AG04449 (cell line): ENCODE data around the gene LPP.
A peak's percentile ranks its signal among the peaks of the same experiment; 100 is the strongest.

Experiments used
- CTCF ChIA-PET: fragments of 350-600 bp; formaldehyde crosslinking; extraction: SDS; loops from one replicate; lab custom pipeline; 2021; ENCODE audit warnings: antibody characterized with exemption; lab: Yijun Ruan, JAX
- POLR2A ChIA-PET: fragments of 400-600, 350-600 bp; formaldehyde crosslinking; extraction: SDS; loops from one replicate; lab custom pipeline; 2020; ENCODE audit warnings: antibody characterized with exemption, inconsistent platforms; lab: Yijun Ruan, JAX
- DNase-seq: peaks from one replicate; pipeline ENCODE4 v3.0.0-alpha.2; 2010; ENCODE audit warnings: low read depth, low spot score
- H3K4me3 ChIP-seq: 2 replicates; pipeline ENCODE4 v1.5.1; 2011; ENCODE audit warnings: low read depth, mild to moderate bottlenecking, control low read depth, low read length
- CTCF ChIP-seq: IDR thresholded peaks from one replicate; pipeline ENCODE4 v1.5.1; 2011; ENCODE audit warnings: mild to moderate bottlenecking, moderate library complexity, low read length, control low read depth, inconsistent platforms; ENCODE audit not compliant: insufficient read depth; ENCODE audit errors: missing control alignments

The LPP gene

DNA sequence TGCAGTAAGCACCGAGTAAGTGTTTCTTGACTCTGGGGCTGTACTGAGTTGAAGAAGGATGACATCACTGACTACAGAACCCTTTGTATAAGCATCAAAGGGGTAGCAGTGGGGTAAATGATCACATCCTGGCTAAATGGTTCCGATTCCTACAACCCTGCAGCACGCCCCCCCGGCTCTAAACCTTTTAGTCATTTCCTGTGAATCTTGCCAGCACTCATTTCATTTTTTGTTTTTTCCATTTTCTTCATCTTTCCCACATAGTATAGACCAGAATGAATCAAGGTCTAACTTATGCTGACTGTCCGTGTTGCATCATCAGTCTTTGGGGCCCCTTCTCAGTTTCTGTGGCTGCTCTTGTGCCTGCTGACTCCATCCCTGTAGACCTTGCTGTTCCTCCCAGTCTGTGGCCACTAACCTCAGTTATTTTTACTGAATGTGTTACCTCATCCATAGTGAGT, 634.7 kb downstream of the LPP start:
- no peak for TF ChIP-seq CTCF
- peak; percentile 79 for DNase-seq
- CTCF ChIA-PET: interaction anchor here (0.8 to 1.6 kb wide), 2 partner anchors 166 to 1048 kb away, joined by 5 to 9 read pairs; no protein-coding TSS in a partner anchor
- POLR2A ChIA-PET: no interaction called here
- no peak overlapping the region for H3K4me3 ChIP-seq

- H3K4me3 ChIP-seq: no peak overlapping the region
- no peak for DNase-seq
- POLR2A ChIA-PET: no interaction called here
- TF ChIP-seq CTCF: no peak
- CTCF ChIA-PET: no interaction called here
Observed at GRCh38 chr3:188789251-188789650, 635.3 kb downstream of the LPP start.

DNA sequence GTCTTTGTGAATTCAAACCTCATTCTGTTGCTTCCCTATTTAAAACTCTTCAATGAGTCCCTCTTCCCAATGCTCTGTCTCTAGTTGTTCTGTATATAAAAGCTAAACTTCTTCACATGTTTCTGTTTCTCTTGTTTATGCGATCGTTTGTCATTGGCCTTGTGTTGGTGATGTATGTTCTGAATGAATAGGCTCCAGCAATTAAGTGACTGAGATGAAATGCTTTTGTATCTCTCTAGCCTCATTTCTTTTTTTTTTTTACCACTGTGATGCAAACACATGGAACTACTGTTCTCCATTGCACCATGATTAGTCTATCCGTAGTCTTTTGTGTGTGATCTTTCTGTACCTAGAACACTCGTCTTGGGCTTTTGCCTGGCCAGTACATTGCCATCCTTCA, 637.4 kb downstream of the LPP start:
- ChIA-PET CTCF (interaction anchor here (1.5 to 4.2 kb wide), 2 partner anchors 163 to 1050 kb away, joined by 4 to 30 read pairs; no protein-coding TSS in a partner anchor), POLR2A (no interaction called here)
- no peak for TF ChIP-seq CTCF
- no peak for DNase-seq
- H3K4me3 ChIP-seq: no peak overlapping the region

GRCh38 chr3:188792793-188793192, 638.8 kb downstream of the LPP start:
- no peak for DNase-seq
- no peak overlapping the region for H3K4me3 ChIP-seq
- TF ChIP-seq CTCF: peak; percentile 61
- CTCF ChIA-PET: interaction anchor here (1.4 to 4.2 kb wide), 3 partner anchors 39 to 1053 kb away, joined by 3 to 30 read pairs (median 6); no protein-coding TSS in a partner anchor
- POLR2A ChIA-PET: interaction anchor here (0.5 kb wide), 1 partner anchor 20 kb away, joined by 3 read pairs; no protein-coding TSS in a partner anchor

DNA sequence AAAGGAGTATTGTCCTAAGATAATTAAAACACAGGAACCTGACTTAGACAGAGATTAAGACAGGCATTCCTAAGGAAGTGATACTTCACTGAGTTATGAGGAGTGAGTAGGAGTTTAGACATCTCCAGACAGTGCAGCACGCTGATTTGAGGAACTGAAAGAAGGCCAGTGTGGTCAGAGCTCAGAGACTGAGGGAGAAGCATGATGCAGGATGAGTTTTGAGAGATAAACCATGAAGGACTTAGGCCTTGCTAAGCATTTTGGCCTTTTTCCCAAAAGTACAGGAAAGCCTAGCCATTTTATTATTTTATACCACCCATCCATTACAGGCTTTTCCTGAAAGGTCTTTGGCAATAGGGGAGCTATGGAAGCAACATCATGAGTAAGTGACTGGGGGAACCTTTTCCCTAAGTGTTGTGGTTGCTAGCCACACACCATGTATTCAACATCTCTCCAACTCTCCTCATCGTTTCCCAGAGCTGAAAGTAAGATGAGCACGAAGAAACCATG, 642.2 kb downstream of the LPP start:
- CTCF ChIA-PET: interaction anchor here (1.1 kb wide), 2 partner anchors 9 to 160 kb away, joined by 3 to 4 read pairs; no protein-coding TSS in a partner anchor
- peak; percentile 97 for DNase-seq
- POLR2A ChIA-PET: interaction anchor here (0.6 to 1.1 kb wide), 4 partner anchors 19 to 501 kb away, joined by 3 to 5 read pairs (median 4); no protein-coding TSS in a partner anchor

DNA sequence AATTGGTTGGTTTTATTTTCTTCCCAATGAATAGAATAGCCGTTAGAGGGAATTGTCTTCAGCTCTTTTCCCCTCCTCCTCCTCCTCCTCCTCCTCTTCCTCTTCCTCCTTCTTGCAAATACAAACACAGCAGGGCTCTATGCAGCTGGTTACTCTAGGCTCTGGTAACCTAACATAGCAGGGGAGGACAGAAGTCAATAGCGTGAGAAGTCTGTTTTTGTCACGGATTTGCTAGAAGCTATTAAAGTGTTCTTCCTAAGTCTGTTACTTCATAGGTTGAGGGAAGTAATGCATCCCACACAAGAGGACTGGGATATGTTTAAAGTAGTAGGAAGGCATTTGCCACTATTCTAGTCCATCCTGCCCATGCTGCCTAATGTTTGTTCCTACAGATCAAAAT, 643.1 kb downstream of the LPP start:
- no peak for TF ChIP-seq CTCF
- POLR2A ChIA-PET: no interaction called here

More for the DNA sequence above, 642.2 kb downstream of the LPP start:
- H3K4me3 ChIP-seq: no peak overlapping the region
- no peak for TF ChIP-seq CTCF

More for the DNA sequence above, 643.1 kb downstream of the LPP start:
- no peak for DNase-seq
- H3K4me3 ChIP-seq: no peak overlapping the region
- CTCF ChIA-PET: interaction anchor here (0.7 to 3.0 kb wide), 5 partner anchors 9 to 1056 kb away, joined by 3 to 12 read pairs (median 5); no protein-coding TSS in a partner anchor
